ENCODE results near the gene PDE3B.
"Not testable (repeated sequence)": the region's sequence is repeated elsewhere in the genome, so short reads cannot be mapped to it uniquely, and the experiment has no call there.

Gene PDE3B

GRCh38 chr11:14755140-14755539, 111.5 kb downstream of the PDE3B start:
- no peak for TF ChIP-seq CTCF (IDR thresholded peaks at IDR 0.05; ENCODE audit: low read depth, low read length)
- no peaks in the 10 kb centered on the region for H3K4me1 ChIP-seq
- H3K36me3 ChIP-seq, result no peaks in the 10 kb centered on the region
- no peak for DNase-seq
- no peaks in the 10 kb centered on the region for H3K9me3 ChIP-seq
- no peaks in the 10 kb centered on the region for H3K27me3 ChIP-seq
- no peak overlapping the region for H3K4me3 ChIP-seq (ENCODE audit: low read depth, low read length)

DNA sequence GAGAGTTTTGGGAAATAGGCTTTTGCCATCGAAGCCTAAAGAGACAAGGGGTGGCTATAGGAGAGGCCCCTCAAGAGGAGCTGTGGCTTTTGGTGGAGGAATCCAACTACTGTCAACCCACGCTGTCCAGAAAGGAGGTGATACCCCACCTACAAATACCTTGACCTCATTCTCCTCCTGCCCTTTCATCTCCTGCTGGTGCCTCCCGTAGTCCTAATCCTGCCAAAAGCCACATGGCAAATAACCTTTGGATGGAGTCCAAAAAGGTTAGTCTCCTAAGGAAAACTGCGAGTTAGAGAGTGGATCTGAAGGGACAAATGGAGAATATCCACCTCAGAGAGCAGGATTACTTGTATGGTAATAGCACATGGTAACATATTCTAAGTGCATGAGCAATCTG, 112.7 kb downstream of the PDE3B start:
- no peak overlapping the region for H3K4me3 ChIP-seq (ENCODE audit: low read depth, low read length)
- TF ChIP-seq CTCF (IDR thresholded peaks at IDR 0.05; ENCODE audit: low read depth, low read length), result no peak
- no peak for DNase-seq
- H3K27me3 ChIP-seq, result no peaks in the 10 kb centered on the region
- no peaks in the 10 kb centered on the region for H3K9me3 ChIP-seq
- no peaks in the 10 kb centered on the region for H3K36me3 ChIP-seq
- no peaks in the 10 kb centered on the region for H3K4me1 ChIP-seq

- DNase-seq, H3K4me1 ChIP-seq: not testable (repeated sequence)
Observed at GRCh38 chr11:14759300-14760012, 115.9 kb downstream of the PDE3B start.

GRCh38 chr11:14764179-14764578, 120.6 kb downstream of the PDE3B start:
- no peaks in the 10 kb centered on the region for H3K36me3 ChIP-seq
- H3K4me3 ChIP-seq (ENCODE audit: low read depth, low read length), result no peak overlapping the region
- no peaks in the 10 kb centered on the region for H3K4me1 ChIP-seq
- DNase-seq, result no peak
- TF ChIP-seq CTCF (IDR thresholded peaks at IDR 0.05; ENCODE audit: low read depth, low read length), result no peak
- no peaks in the 10 kb centered on the region for H3K27me3 ChIP-seq
- no peaks in the 10 kb centered on the region for H3K9me3 ChIP-seq

More at GRCh38 chr11:14759300-14760012, 115.9 kb downstream of the PDE3B start:
- H3K36me3 ChIP-seq; H3K4me3 ChIP-seq (ENCODE audit: low read depth, low read length); H3K27me3 ChIP-seq; H3K9me3 ChIP-seq: not testable (repeated sequence)

GRCh38 chr11:14764579-14765527, 121.2 kb downstream of the PDE3B start:
- no peaks in the 10 kb centered on the region for H3K4me1 ChIP-seq
- DNase-seq, result no peak
- no peaks in the 10 kb centered on the region for H3K9me3 ChIP-seq
- H3K4me3 ChIP-seq (ENCODE audit: low read depth, low read length), result no peak overlapping the region
- no peak for TF ChIP-seq CTCF (IDR thresholded peaks at IDR 0.05; ENCODE audit: low read depth, low read length)
- no peaks in the 10 kb centered on the region for H3K36me3 ChIP-seq
- H3K27me3 ChIP-seq, result no peaks in the 10 kb centered on the region

GRCh38 chr11:14766585-14766984, 123.0 kb downstream of the PDE3B start:
- Histone ChIP-seq H3K27me3 (no peaks in the 10 kb centered on the region), H3K9me3 (no peaks in the 10 kb centered on the region), H3K4me1 (no peaks in the 10 kb centered on the region; the same call in 1 of the 2 replicates), H3K4me3 (ENCODE audit: low read depth, low read length) (no peak overlapping the region), H3K36me3 (no peaks in the 10 kb centered on the region)
- no peak for DNase-seq
- no peak for TF ChIP-seq CTCF (IDR thresholded peaks at IDR 0.05; ENCODE audit: low read depth, low read length)

Data from BE2C (cell line).